ENCODE data around the gene IRF2BPL.

- TF ChIP-seq, protein P1, sequence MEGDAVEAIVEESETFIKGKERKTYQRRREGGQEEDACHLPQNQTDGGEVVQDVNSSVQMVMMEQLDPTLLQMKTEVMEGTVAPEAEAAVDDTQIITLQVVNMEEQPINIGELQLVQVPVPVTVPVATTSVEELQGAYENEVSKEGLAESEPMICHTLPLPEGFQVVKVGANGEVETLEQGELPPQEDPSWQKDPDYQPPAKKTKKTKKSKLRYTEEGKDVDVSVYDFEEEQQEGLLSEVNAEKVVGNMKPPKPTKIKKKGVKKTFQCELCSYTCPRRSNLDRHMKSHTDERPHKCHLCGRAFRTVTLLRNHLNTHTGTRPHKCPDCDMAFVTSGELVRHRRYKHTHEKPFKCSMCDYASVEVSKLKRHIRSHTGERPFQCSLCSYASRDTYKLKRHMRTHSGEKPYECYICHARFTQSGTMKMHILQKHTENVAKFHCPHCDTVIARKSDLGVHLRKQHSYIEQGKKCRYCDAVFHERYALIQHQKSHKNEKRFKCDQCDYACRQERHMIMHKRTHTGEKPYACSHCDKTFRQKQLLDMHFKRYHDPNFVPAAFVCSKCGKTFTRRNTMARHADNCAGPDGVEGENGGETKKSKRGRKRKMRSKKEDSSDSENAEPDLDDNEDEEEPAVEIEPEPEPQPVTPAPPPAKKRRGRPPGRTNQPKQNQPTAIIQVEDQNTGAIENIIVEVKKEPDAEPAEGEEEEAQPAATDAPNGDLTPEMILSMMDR (optimal IDR thresholded peaks at IDR 0.05 in 1 of 3, IDR thresholded peaks at IDR 0.05 in 1 of 3, conservative IDR thresholded peaks at IDR 0.05 in 1 of 3; ENCODE audit: extremely low read depth in 1 of 3, insufficient read depth in 2 of 3, low read length in 3 of 3) = no peak
- no peak for TF ChIP-seq EZH2 (IDR thresholded peaks at IDR 0.05; ENCODE audit: low read length)
Observed at GRCh38 chr14:77025744-77026165, 2.8 kb downstream of the IRF2BPL start.
